SK-N-SH treated with all-trans-retinoic acid at 6 μM for 48 hours (cell line): ENCODE measurements around the gene AKAP10.

Experiments
- ATAC-seq: fragments of 200-7000 bp; cut with Tn5 transposase; 3 replicates; pipeline ENCODE4 v1.9.1; 2020; ENCODE audit warnings: mild to moderate bottlenecking, moderate library complexity
- ARNTL ChIP-seq: fragments of 450-650 bp; formaldehyde crosslinking; IDR thresholded peaks from 2 replicates; pipeline ENCODE4 v1.5.0; 2020; ENCODE audit warnings: low read depth, mild to moderate bottlenecking, moderate library complexity, borderline replicate concordance
- BACH2 ChIP-seq: fragments of 250-450 bp; sonication (Bioruptor Pico); IDR thresholded peaks from 2 replicates; pipeline ENCODE4 v1.9.0; 2021; ENCODE audit warnings: mild to moderate bottlenecking, borderline replicate concordance
- CREB5 ChIP-seq: fragments of 250-450 bp; sonication (Bioruptor Pico); IDR thresholded peaks from 2 replicates; pipeline ENCODE4 v1.5.1; 2020; ENCODE audit warnings: low read depth, mild to moderate bottlenecking, moderate library complexity
- CSDC2 ChIP-seq: fragments of 250-450 bp; sonication (Bioruptor Pico); IDR thresholded peaks from 2 replicates; pipeline ENCODE4 v1.5.0; 2020; ENCODE audit warnings: mild to moderate bottlenecking, moderate library complexity
- ESRRG ChIP-seq: fragments of 250-450 bp; sonication (Bioruptor Pico); IDR thresholded peaks from 2 replicates; pipeline ENCODE4 v1.6.1; 2021; ENCODE audit warnings: mild to moderate bottlenecking
- GLIS3 ChIP-seq: fragments of 250-450 bp; sonication (Bioruptor Pico); IDR thresholded peaks from 2 replicates; pipeline ENCODE4 v1.5.0; 2020; ENCODE audit warnings: mild to moderate bottlenecking, moderate library complexity
- ISL1 ChIP-seq: fragments of 250-450 bp; sonication (Bioruptor Pico); IDR thresholded peaks from 2 replicates; pipeline ENCODE4 v2.1.2; 2022; ENCODE audit warnings: mild to moderate bottlenecking, moderate library complexity
- OSR1 ChIP-seq: fragments of 250-450 bp; sonication (Bioruptor Pico); IDR thresholded peaks from 2 replicates; pipeline ENCODE4 v1.8.0; 2022; ENCODE audit warnings: moderate library complexity, mild to moderate bottlenecking, inconsistent platforms
- PATZ1 ChIP-seq: fragments of 250-450 bp; sonication (Bioruptor Pico); IDR thresholded peaks from 2 replicates; pipeline ENCODE4 v1.8.0; 2020; ENCODE audit warnings: mild to moderate bottlenecking, moderate library complexity, borderline replicate concordance
- POU6F1 ChIP-seq: fragments of 250-450 bp; sonication (Bioruptor Pico); IDR thresholded peaks from 2 replicates; pipeline ENCODE4 v1.8.0; 2021; ENCODE audit warnings: low read depth, mild to moderate bottlenecking, moderate library complexity, borderline replicate concordance
- PPARA ChIP-seq: fragments of 250-450 bp; sonication (Bioruptor Pico); IDR thresholded peaks from 2 replicates; pipeline ENCODE4 v1.5.0; 2020; ENCODE audit warnings: mild to moderate bottlenecking, borderline replicate concordance
- RARB ChIP-seq: fragments of 250-450 bp; sonication (Bioruptor Pico); IDR thresholded peaks from 2 replicates; pipeline ENCODE4 v1.8.0; 2021; ENCODE audit warnings: mild to moderate bottlenecking, moderate library complexity
- SNAI2 ChIP-seq: fragments of 250-450 bp; sonication (Bioruptor Pico); IDR thresholded peaks from 2 replicates; pipeline ENCODE4 v1.5.0; 2020; ENCODE audit warnings: mild to moderate bottlenecking, moderate library complexity
- TCF4 ChIP-seq: fragments of 250-450 bp; sonication (Bioruptor Pico); IDR thresholded peaks from 2 replicates; pipeline ENCODE4 v1.8.0; 2021; ENCODE audit warnings: mild to moderate bottlenecking, moderate library complexity, borderline replicate concordance
- TOX ChIP-seq: fragments of 250-450 bp; sonication (Bioruptor Pico); IDR thresholded peaks from 2 replicates; pipeline ENCODE4 v1.8.0; 2021; ENCODE audit warnings: mild to moderate bottlenecking, moderate library complexity, borderline replicate concordance
- ZFP3 ChIP-seq: fragments of 250-450 bp; sonication (Bioruptor Pico); IDR thresholded peaks from 2 replicates; pipeline ENCODE4 v1.5.0; 2020; ENCODE audit warnings: mild to moderate bottlenecking, moderate library complexity
- ZFP30 ChIP-seq: fragments of 450-650 bp; formaldehyde crosslinking; IDR thresholded peaks from 2 replicates; pipeline ENCODE4 v1.5.0; 2022; ENCODE audit warnings: mild to moderate bottlenecking, moderate library complexity
- ZNF565 ChIP-seq: fragments of 450-650 bp; formaldehyde crosslinking; conservative IDR thresholded peaks from 2 replicates; pipeline ENCODE4 v1.5.0; 2020; ENCODE audit warnings: low read depth, mild to moderate bottlenecking, moderate library complexity
- ZNF70 ChIP-seq: fragments of 450-650 bp; formaldehyde crosslinking; IDR thresholded peaks from 2 replicates; pipeline ENCODE4 v1.5.0; 2020; ENCODE audit warnings: mild to moderate bottlenecking, moderate library complexity
- ZNF8 ChIP-seq: fragments of 450-650 bp; formaldehyde crosslinking; IDR thresholded peaks from 2 replicates; pipeline ENCODE4 v1.5.0; 2020; ENCODE audit warnings: mild to moderate bottlenecking, moderate library complexity

The AKAP10 gene

GRCh38 chr17:19946921-19947320 is 30.7 kb downstream of the AKAP10 start (continued):
- TF ChIP-seq CREB5 (CRISPR knock-in tag) (no peak), ZFP3 (CRISPR knock-in tag) (no peak), CSDC2 (CRISPR knock-in tag) (no peak)

- ATAC-seq: 0 out of 3 replicates have a peak, but pooled peaks have one; percentile 12
- TF ChIP-seq RARB (CRISPR knock-in tag) (no peak), ZFP30 (no peak), ISL1 (CRISPR knock-in tag) (peak; percentile 78)
Observed at GRCh38 chr17:19945009-19945626, 32.5 kb downstream of the AKAP10 start.

GRCh38 chr17:19943599-19943998 is 34.0 kb downstream of the AKAP10 start:
- no peak for TF ChIP-seq ESRRG (CRISPR knock-in tag)
- no peak for TF ChIP-seq CREB5 (CRISPR knock-in tag)
- TF ChIP-seq RARB (CRISPR knock-in tag): no peak
- TF ChIP-seq ZNF70 (CRISPR knock-in tag): no peak
- no peak for TF ChIP-seq GLIS3 (CRISPR knock-in tag)
- TF ChIP-seq BACH2 (CRISPR knock-in tag): no peak
- TF ChIP-seq OSR1 (CRISPR knock-in tag): no peak
- TF ChIP-seq SNAI2 (CRISPR knock-in tag): no peak
- TF ChIP-seq CSDC2 (CRISPR knock-in tag): no peak
- no peak for TF ChIP-seq ZFP30
- no peak for TF ChIP-seq ZNF565 (CRISPR knock-in tag)
- TF ChIP-seq POU6F1: no peak
- no peak for TF ChIP-seq PATZ1 (CRISPR knock-in tag)
- TF ChIP-seq ARNTL: no peak
- TF ChIP-seq ZNF8 (CRISPR knock-in tag): no peak
- no peak for TF ChIP-seq TOX (CRISPR knock-in tag)

GRCh38 chr17:19943026-19943425 is 34.6 kb downstream of the AKAP10 start:
- TF ChIP-seq CREB5 (CRISPR knock-in tag) (no peak), ZFP30 (no peak), PPARA (no peak), PATZ1 (CRISPR knock-in tag) (no peak), RARB (CRISPR knock-in tag) (no peak), TCF4 (no peak), BACH2 (CRISPR knock-in tag) (no peak), OSR1 (CRISPR knock-in tag) (no peak), ARNTL (no peak), ISL1 (CRISPR knock-in tag) (no peak), SNAI2 (CRISPR knock-in tag) (no peak), CSDC2 (CRISPR knock-in tag) (no peak), ZNF565 (CRISPR knock-in tag) (no peak)
- ATAC-seq: no peak

More at GRCh38 chr17:19943599-19943998, 34.0 kb downstream of the AKAP10 start:
- no peak for ATAC-seq
